Measurements from ENCODE around the gene GNL2.
A peak's percentile ranks its signal among the peaks of the same experiment; 100 is the strongest.

Gene GNL2

GRCh38 chr1:37601441-37601840, 5.7 kb upstream of the GNL2 start:
- no peak overlapping the region for H3K4me3 ChIP-seq (ENCODE audit: low read length, poor library complexity, severe bottlenecking)
- no peaks in the 10 kb centered on the region for H3K9me3 ChIP-seq (ENCODE audit: insufficient read depth, low read depth, low read length)
- no peak overlapping the region for H2AFZ ChIP-seq (ENCODE audit: low read length)
- no peaks in the 10 kb centered on the region for H3F3A ChIP-seq (ENCODE audit: low read depth)
- no peaks in the 10 kb centered on the region for H3K27me3 ChIP-seq (ENCODE audit: insufficient read depth, low read length, poor library complexity, severe bottlenecking)
- no peak overlapping the region for H3K4me2 ChIP-seq (ENCODE audit: low read depth, low read length, poor library complexity, severe bottlenecking)
- H3K9me2 ChIP-seq (replicated peaks; ENCODE audit: low read depth, low read length): no peaks in the 10 kb centered on the region
- no peaks in the 10 kb centered on the region for H4K20me1 ChIP-seq (ENCODE audit: insufficient read depth, low read length, poor library complexity, severe bottlenecking)
- H3K79me2 ChIP-seq (ENCODE audit: insufficient read depth, low read length): no peaks in the 10 kb centered on the region
- peaks cover 2% of the 10 kb centered on the region for H3K4me1 ChIP-seq (ENCODE audit: insufficient read depth, low read length, poor library complexity, severe bottlenecking)
- no peaks in the 10 kb centered on the region for H3K36me3 ChIP-seq (ENCODE audit: insufficient read depth, low read length)
- TF ChIP-seq EZH2phosphoT487 (IDR thresholded peaks at IDR 0.05; ENCODE audit: borderline replicate concordance) (no peak), CTCF (conservative IDR thresholded peaks at IDR 0.05; ENCODE audit: low read length) (no peak)
- no peak overlapping the region for H3K9ac ChIP-seq (ENCODE audit: low read depth, low read length, poor library complexity, severe bottlenecking)

DNA sequence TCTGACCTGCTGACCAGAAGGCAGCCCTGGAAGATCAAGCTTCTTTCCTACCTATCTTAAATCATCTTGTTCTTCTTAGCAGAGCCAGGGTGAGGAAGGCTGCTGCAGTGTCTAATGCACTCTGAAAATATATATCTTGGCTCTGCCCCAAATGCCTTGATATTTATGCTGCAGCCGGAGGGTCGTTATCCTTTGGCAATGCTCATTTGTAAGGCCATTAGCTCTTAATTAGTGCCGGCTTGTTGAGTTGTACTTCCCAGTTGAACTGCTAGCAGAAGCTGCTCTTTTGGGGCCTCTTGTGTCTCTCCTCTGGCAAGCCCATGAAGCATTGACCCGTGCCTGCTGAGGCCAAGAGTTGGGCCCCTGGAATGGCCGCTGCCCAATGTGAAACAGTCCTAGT, 4.2 kb upstream of the GNL2 start:
- Histone ChIP-seq H3K79me2 (ENCODE audit: insufficient read depth, low read length) (peaks cover 8% of the 10 kb centered on the region), H2AFZ (ENCODE audit: low read length) (no peak overlapping the region), H3K36me3 (ENCODE audit: insufficient read depth, low read length) (no peaks in the 10 kb centered on the region), H4K20me1 (ENCODE audit: insufficient read depth, low read length, poor library complexity, severe bottlenecking) (peaks cover 5% of the 10 kb centered on the region), H3K4me3 (ENCODE audit: low read length, poor library complexity, severe bottlenecking) (no peak overlapping the region), H3K9ac (ENCODE audit: low read depth, low read length, poor library complexity, severe bottlenecking) (no peak overlapping the region), H3K9me2 (replicated peaks; ENCODE audit: low read depth, low read length) (no peaks in the 10 kb centered on the region), H3F3A (ENCODE audit: low read depth) (no peaks in the 10 kb centered on the region), H3K9me3 (ENCODE audit: insufficient read depth, low read depth, low read length) (no peaks in the 10 kb centered on the region), H3K27me3 (ENCODE audit: insufficient read depth, low read length, poor library complexity, severe bottlenecking) (no peaks in the 10 kb centered on the region), H3K4me1 (ENCODE audit: insufficient read depth, low read length, poor library complexity, severe bottlenecking) (peaks cover 7% of the 10 kb centered on the region), H3K4me2 (ENCODE audit: low read depth, low read length, poor library complexity, severe bottlenecking) (no peak overlapping the region)
- TF ChIP-seq CTCF (conservative IDR thresholded peaks at IDR 0.05; ENCODE audit: low read length) (no peak), EZH2phosphoT487 (IDR thresholded peaks at IDR 0.05; ENCODE audit: borderline replicate concordance) (no peak)

DNA sequence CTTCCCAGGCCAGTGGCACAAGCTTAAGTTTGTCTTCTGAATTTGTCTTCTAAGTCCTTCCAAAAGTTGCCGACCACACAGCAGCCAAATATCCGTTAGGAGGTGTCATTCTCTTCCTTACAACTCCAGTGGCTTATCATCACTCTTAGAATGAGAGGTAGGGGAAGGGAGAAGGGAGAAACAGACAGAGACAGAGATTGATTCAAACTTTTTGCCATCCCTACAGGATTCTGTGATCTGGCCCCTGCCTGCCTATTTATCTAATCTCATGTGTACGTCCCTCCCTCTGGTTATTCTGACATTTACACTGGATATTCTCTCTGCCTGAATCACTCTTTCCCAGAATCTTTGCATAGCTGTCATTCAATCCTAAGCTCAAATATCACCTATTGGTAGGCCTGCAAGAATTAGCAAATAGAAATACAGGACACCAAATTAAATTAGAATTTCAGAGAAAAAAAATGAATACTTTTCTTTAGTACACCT, 488 bp upstream of the GNL2 start:
- no peaks in the 10 kb centered on the region for H3K9me3 ChIP-seq (ENCODE audit: insufficient read depth, low read depth, low read length)
- H3K27me3 ChIP-seq (ENCODE audit: insufficient read depth, low read length, poor library complexity, severe bottlenecking): no peaks in the 10 kb centered on the region
- peaks cover 36% of the 10 kb centered on the region for H4K20me1 ChIP-seq (ENCODE audit: insufficient read depth, low read length, poor library complexity, severe bottlenecking)
- H3K79me2 ChIP-seq (ENCODE audit: insufficient read depth, low read length): peaks cover 41% of the 10 kb centered on the region
- peak overlapping the region; percentile 83 for H3K4me3 ChIP-seq (ENCODE audit: low read length, poor library complexity, severe bottlenecking)
- TF ChIP-seq CTCF (conservative IDR thresholded peaks at IDR 0.05; ENCODE audit: low read length) (no peak), EZH2phosphoT487 (IDR thresholded peaks at IDR 0.05; ENCODE audit: borderline replicate concordance) (no peak)
- peak overlapping the region; percentile 83 for H3K9ac ChIP-seq (ENCODE audit: low read depth, low read length, poor library complexity, severe bottlenecking)
- peak overlapping the region; percentile 95 for H3K4me2 ChIP-seq (ENCODE audit: low read depth, low read length, poor library complexity, severe bottlenecking)
- H3F3A ChIP-seq (ENCODE audit: low read depth): no peaks in the 10 kb centered on the region
- peak overlapping the region; percentile 95 for H2AFZ ChIP-seq (ENCODE audit: low read length)
- H3K4me1 ChIP-seq (ENCODE audit: insufficient read depth, low read length, poor library complexity, severe bottlenecking): peaks cover 19% of the 10 kb centered on the region
- H3K36me3 ChIP-seq (ENCODE audit: insufficient read depth, low read length): peaks cover 13% of the 10 kb centered on the region; the same call in 1 of the 2 replicates
- no peaks in the 10 kb centered on the region for H3K9me2 ChIP-seq (replicated peaks; ENCODE audit: low read depth, low read length)

Measured in Loucy (cell line).